ENCODE data around the gene SLC6A12.
"Not testable (repeated sequence)": the region's sequence is repeated elsewhere in the genome, so short reads cannot be mapped to it uniquely, and the experiment has no call there.

Gene SLC6A12

GRCh38 chr12:234891-235415, 21.0 kb upstream of the SLC6A12 start:
- DNase-seq (ENCODE audit: low read depth) = no peak

DNA sequence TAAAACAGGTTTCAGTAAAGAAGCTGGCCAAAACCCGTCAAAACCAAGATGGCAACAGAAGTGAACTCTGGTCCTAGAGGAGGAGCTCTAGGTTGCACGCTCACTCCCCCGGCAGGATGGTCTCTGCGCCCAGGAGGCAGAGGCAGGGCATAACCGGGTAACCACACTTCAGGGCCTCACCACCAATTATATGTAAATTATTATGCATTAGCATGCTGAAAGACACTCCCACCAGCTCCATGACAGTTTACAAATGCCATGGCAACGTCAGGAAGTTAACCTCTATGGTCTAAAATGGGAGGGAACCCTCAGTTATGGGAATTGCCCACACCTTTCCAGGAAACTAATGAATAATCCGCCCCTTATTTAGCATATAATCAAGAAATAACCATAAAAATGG, 20.1 kb upstream of the SLC6A12 start:
- no peak for DNase-seq (ENCODE audit: low read depth)

DNA sequence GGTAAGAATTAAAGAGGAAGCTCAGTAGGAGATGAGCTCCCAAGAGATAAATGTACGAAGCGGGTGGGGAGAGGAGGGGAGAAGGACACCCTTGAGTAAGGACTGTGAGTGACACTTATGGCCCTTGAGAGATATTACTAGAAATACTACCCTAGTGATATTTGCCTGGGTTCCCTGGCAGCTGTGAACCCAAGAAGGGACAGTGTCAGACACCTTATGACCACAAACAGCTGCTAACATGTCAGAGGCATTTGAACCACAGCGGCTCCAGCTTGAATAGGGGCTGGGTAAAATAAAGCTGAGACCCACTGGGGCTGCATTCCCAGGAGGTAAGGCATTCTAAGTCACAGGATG, 19.6 kb upstream of the SLC6A12 start:
- no peak for DNase-seq (ENCODE audit: low read depth)

DNA sequence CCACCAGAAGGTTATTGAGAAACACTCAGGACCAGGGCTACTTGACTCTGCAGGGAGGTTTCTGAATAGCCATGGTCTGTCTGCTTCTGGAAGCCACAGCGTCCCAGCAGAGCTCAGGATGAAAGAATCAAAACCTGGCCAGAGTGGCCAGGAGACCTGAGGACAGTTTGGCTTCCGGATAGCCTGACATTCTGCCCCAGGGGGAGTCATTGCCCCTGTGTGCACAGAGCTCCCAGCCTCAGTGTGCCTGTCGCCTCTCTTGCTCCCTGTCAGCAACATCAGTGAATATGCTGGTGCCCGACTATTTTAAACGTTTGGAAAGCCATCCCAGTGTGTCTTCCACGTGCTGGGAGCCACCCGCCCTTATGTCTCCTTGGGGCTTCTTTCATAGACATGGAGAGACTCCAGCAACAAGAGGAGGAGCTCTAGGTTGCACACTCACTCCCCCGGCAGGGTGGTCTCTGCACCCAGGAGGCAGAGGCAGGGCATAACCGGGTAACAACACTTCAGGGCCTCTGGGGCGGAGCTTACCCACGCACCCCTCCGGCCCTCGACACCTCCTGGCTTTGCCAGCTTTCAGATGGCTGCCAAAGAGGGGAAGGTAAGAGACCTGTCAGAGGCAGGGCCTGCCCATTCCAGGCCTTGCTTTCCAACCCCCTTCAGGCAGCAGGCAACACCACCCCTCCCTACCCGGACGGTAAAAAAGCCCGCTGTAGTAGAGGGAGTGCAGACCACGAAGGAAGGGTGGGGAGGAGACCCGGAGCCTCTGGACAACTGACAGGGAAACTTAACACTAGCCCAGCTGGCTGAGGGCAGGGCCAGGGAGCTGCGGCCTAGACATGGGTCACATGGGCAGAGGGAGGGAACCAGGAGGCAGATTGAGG, 19.0 kb upstream of the SLC6A12 start:
- no peak for DNase-seq (ENCODE audit: low read depth)

- DNase-seq (ENCODE audit: low read depth) = no peak
These were observed 17.1 kb upstream of the SLC6A12 start for GRCh38 chr12:230925-231671.

- DNase-seq (ENCODE audit: low read depth) = no peak
These were observed 15.7 kb upstream of the SLC6A12 start for GRCh38 chr12:229441-230191.

DNA sequence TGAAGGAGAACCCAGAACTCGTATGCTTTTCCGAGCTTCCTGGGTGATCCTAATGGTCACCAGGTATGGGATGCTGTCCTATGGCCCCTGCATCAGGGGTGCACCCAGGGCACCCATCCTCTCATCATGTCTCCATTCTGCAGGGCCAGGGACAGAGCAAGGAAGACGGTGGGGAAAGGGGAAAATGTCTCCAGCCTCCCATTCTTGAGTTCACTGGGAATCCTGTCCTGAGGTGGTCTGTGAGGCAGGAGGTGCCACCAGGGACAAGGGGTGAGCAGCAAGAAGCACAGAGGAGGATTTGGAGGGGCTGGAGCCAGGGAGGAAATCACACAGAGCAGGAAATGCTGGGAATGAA, 14.9 kb upstream of the SLC6A12 start:
- DNase-seq (ENCODE audit: low read depth) = no peak

DNA sequence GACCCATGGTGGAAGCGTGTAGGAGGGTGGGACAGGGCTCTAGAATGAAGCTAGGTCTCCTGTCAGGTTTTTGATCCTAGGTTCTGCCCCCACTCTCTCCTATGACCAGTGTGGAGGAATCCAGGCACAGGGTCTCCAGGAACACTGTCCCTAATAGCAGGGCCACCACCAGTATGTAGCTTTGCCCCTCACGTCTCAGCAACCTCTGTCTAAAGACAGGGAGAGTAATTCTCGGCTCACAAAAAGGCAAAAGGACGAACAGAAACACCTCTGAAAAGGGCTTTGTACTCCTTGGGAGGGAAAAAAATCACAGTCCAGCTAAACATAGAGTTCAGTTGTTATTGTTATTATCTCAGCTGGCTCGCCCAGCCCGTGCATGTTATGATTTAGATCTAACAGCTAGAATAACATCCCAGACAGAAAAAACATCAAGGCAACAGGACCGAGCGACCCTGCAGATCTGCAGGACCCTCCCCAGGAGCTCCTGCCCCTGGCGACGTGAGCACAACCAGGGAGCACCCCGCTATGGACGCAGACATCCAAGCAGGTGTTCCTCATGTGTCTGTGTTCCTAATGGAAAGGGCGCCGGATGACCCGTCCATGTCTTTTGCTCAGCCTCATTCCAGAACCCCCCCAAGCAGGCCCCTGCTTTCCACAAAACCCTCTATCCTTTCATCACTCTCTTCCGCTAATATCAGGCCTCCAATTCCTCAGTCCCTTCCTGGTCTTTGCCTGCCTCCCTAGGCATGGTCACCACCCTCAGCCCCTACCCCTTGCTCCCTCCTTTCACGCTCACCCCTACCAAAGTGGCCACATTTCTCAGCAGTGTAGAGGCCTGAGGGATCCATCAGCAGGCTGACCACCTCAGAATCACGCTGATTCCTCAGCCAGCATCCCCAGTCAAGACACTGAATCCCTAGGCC, 14.2 kb upstream of the SLC6A12 start:
- DNase-seq (ENCODE audit: low read depth) = no peak

DNA sequence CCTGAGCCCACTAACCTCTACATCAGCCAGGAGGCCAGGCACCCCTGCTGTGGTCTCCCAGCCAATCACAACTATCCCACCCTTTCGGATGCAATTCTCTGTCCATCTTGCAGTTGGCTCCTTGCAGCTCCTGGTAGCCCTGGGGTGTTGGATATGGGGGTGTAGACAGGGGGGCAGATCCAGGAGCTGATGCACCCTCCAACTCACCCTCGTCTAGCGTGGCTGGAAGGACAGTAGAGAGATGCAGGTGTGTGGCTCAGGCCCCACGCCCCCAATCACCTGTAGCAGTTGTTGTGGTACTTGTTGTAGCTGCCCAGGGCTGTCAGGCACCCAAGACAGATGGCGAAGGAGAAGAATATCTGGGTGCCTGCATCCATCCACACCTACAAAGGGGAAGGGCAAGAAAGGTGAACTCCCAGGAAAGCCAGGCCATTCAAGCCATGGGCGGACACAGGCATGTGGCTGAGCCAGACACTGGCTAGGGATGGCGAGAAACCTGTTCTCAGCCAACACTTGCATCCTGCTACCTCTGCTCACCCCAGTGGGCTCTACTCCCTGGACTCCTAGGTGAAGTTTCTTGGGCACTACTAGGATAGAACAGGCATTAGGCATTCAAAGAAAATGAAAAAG, 13.4 kb upstream of the SLC6A12 start:
- no peak for DNase-seq (ENCODE audit: low read depth)

DNA sequence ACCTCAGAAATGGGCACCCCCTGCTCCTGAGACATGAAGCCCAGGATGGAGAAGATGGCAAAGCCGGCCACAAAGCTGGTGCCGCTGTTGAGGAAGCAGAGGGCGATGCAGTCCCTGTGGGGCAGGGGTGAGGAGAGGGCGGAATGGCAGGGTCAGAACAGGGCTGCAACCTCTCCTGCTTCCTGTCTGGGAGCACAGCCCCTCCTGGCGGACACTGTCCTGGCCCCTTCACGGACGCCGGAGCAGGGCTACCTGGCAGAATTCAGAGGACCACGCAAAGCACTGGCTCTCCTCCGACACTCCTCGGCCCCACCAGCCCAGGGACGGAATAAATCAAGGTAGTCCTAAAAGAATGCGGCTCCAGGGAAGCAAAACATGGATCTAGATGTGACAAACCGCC, 12.4 kb upstream of the SLC6A12 start:
- no peak for DNase-seq (ENCODE audit: low read depth)

- no peak for DNase-seq (ENCODE audit: low read depth)
These were observed 11.1 kb upstream of the SLC6A12 start for GRCh38 chr12:225012-225411.

DNA sequence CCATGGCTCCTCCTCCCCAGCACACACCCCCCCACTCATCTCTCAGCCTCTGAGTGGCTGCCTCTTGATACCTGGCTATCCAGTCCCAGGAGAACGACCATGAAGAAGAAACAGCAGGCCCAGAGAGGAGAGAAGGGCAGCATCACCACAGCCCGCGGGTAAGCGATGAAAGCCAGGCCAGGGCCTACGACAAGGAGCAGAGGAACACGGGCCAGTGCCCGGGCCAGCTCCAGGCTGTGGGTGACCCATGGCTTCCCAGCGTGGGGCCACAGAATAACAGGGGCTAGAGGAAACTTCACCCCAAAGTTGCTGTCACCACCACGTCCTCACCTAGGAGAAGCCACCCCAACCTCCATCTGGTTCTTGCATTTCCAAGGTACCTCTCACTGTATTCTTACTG, 10.4 kb upstream of the SLC6A12 start:
- no peak for DNase-seq (ENCODE audit: low read depth)

DNA sequence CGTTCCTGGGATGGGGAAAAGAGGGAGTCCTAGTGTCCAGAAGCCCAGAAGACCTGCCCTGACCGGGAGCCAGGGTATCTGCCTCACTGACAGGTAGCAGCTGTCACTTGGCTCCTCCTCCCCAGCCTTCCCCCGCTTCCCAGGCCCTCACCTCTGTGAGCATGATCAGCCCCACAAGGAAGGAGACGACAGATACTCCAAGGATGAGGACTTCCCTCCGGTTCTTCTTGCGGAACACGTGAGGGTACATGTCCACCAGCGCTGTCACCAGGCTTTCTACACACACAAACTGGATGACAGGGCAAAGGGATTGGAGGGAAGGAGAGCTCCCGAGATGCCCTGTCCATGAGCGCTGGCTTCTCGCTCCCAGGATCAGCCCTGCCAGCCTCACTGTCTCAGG, 9.9 kb upstream of the SLC6A12 start:
- no peak for DNase-seq (ENCODE audit: low read depth)

GRCh38 chr12:221736-222135, 7.8 kb upstream of the SLC6A12 start:
- DNase-seq (ENCODE audit: low read depth) = no peak

DNA sequence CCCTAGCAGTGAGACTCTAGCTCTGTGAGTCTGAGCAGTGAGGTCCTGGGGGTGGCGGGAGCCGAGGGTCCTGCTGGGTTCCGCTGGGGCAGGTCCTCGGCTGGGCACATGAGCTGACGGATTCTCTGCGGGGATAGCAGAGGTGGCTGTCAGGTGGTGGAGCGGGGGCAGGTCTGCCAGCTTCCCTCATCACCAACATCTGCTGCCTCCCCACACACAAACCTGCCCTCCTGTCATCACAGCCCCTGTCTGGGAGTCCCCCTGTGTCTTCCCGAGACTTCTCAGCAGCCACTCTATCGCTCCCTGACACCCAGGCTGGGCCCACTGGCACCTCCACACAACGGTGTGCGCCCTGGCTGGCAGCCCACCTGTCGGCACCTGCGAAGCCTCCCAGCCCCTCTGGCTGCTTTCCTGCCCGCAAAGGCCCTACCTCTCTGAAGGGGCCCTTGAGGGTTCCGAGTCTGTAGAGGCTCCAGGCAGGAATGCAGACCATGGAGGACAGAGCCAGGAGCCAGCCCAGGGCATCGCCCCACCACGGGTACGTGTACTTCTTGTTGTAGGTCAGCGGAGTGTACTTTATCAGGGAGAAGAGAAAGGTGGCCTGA, 7.1 kb upstream of the SLC6A12 start:
- no peak for DNase-seq (ENCODE audit: low read depth)

DNA sequence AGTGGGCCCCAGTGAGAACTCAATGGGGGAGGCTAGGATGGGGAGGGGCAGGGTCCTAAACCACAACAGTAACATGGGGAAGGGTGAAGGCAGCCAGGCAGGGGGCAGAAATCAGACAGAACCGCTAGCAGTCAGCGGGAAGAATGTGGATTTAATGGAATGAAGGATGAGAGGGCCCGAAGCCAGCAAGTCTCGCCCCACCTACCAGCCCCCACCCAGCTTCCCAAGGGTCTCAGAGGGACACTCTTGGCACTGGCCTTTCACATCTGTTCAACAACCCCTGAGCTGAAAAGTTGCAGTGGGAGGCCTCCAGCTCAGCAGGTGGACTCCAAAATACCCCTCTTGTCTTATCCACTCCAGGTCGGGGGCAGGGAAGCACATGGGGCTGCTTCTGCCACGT, 6.5 kb upstream of the SLC6A12 start:
- DNase-seq (ENCODE audit: low read depth) = no peak

DNA sequence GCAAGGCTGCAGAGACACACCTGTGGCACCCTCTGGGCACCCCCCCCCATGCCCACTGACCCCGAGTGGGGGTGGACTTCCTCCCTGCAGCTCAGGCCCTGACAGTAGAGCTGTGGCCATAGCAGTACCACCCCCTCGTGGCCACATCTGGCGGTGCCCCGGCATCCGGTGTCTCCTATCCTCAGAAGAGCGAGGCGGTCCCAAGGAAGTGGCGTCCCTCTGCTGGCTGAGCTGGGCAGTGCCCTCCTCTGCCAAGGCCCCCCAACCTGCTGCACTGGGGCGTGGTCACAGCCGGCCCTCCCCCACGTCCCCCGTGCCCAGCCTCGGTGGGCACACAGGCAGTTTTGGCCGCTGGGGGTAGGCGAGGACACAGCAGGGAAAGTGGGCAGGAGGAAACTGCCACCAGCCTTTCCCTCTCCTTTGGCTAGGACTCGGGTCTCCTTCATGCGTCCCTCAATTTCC, 6.0 kb upstream of the SLC6A12 start:
- DNase-seq (ENCODE audit: low read depth) = no peak

DNA sequence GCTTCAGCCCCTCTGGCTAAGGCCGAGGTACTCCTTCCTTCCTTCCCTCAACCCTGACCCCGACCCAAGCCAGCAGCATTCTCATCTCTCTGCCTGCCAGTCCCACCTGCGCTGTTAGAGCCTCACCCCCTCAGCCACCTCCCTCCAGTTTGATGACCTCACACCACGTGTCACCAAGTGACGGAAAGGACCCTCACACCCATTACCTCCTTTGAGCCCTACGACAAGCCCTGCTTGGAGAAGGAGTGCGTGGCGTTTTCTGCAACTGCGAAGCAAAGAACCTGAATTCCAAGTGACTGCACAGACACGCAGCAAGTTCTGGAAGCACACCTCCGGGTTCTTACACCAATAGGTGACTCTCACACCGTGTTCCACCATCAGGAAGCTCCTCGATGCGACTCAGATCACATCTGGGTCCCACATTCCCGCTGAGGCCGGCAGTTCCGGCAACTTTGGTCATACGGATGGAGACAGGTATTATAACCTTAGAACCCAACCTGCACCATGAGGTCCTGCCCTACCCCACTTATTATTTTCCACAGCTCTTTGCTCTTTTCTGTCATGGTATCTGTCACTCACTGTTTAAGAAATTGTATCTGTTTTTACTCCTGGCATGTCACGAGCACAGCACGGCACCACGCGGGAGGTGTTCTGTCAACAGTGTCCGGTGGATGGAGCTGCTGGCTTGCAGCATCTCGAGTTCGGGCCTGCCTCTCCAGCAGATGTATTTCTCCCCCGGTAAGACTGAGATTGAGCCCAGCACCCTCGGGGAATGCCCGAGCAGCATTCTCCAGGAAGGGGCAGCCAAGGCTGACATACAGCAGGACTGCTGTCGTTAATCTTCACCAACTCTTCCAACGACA, 5.0 kb upstream of the SLC6A12 start:
- DNase-seq (ENCODE audit: low read depth) = no peak

GRCh38 chr12:218221-218620, 4.3 kb upstream of the SLC6A12 start:
- no peak for DNase-seq (ENCODE audit: low read depth)

DNA sequence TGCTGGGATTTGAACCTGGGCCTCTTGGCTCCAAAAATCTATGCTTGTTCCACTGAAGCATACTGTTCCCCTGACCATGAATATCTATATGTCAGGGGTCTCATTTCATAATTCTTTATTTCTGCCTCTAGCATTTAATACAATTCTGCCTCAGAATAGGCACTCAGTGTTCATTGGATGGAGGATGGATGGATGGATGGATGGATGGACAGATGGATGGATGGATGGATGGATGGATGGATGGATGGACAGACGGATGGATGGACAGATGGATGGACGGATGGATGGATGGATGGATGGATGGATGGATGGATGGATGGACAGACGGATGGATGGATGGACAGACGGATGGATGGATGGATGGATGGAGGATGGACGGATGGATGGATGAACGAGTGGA, 3.1 kb upstream of the SLC6A12 start:
- DNase-seq (ENCODE audit: low read depth) = not testable (repeated sequence)

Measured in non-pigmented ciliary epithelial cell (primary cell).